Measurements from ENCODE around the gene CYGB. TPM values are rescaled to one million over a fixed set of nuclear protein-coding genes. Genes with fewer than 3 reads are reported as not detected.

CYGB gene
- total and polyA plus RNA-seq, 2 of the 13 experiments (the other 11 are each of a cell fraction or from before 2014, with no cell fraction given), result 18.9 to 27.1 TPM

- TF ChIP-seq PRDM4 (CRISPR knock-in tag; IDR thresholded peaks at IDR 0.05; ENCODE audit: borderline replicate concordance) (no peak), MEIS2 (CRISPR knock-in tag; IDR thresholded peaks at IDR 0.05) (peak; percentile 62; the same call in 1 of the 2 replicates), FOXC1 (CRISPR knock-in tag; IDR thresholded peaks at IDR 0.05; ENCODE audit: borderline replicate concordance) (no peak), USF2 (IDR thresholded peaks at IDR 0.05; ENCODE audit: low read depth, low read length) (no peak), USF2 (CRISPR knock-in tag; IDR thresholded peaks at IDR 0.05; ENCODE audit: borderline replicate concordance) (no peak), GRHL1 (CRISPR knock-in tag; conservative IDR thresholded peaks at IDR 0.05) (no peak), ZFX (CRISPR knock-in tag; IDR thresholded peaks at IDR 0.05; ENCODE audit: low read depth) (peak; percentile 45), AGO1 (IDR thresholded peaks at IDR 0.05; ENCODE audit: low read depth, low read length, poor library complexity, severe bottlenecking) (peak; percentile 81), SPEN (CRISPR knock-in tag; IDR thresholded peaks at IDR 0.05; ENCODE audit: low read depth) (peak; percentile 65; the same call in 1 of the 2 replicates), ZNF557 (CRISPR knock-in tag; IDR thresholded peaks at IDR 0.05) (no peak), ZNF101 (CRISPR knock-in tag; IDR thresholded peaks at IDR 0.05; ENCODE audit: borderline replicate concordance, low read depth) (no peak; the same call in 1 of the 2 replicates), TMF1 (CRISPR knock-in tag; IDR thresholded peaks at IDR 0.05; ENCODE audit: low read depth) (0 out of 2 replicates have a peak, but pooled peaks have one; percentile 58), ZNF605 (CRISPR knock-in tag; IDR thresholded peaks at IDR 0.05) (no peak)
- TF ChIP-seq, protein P1, sequence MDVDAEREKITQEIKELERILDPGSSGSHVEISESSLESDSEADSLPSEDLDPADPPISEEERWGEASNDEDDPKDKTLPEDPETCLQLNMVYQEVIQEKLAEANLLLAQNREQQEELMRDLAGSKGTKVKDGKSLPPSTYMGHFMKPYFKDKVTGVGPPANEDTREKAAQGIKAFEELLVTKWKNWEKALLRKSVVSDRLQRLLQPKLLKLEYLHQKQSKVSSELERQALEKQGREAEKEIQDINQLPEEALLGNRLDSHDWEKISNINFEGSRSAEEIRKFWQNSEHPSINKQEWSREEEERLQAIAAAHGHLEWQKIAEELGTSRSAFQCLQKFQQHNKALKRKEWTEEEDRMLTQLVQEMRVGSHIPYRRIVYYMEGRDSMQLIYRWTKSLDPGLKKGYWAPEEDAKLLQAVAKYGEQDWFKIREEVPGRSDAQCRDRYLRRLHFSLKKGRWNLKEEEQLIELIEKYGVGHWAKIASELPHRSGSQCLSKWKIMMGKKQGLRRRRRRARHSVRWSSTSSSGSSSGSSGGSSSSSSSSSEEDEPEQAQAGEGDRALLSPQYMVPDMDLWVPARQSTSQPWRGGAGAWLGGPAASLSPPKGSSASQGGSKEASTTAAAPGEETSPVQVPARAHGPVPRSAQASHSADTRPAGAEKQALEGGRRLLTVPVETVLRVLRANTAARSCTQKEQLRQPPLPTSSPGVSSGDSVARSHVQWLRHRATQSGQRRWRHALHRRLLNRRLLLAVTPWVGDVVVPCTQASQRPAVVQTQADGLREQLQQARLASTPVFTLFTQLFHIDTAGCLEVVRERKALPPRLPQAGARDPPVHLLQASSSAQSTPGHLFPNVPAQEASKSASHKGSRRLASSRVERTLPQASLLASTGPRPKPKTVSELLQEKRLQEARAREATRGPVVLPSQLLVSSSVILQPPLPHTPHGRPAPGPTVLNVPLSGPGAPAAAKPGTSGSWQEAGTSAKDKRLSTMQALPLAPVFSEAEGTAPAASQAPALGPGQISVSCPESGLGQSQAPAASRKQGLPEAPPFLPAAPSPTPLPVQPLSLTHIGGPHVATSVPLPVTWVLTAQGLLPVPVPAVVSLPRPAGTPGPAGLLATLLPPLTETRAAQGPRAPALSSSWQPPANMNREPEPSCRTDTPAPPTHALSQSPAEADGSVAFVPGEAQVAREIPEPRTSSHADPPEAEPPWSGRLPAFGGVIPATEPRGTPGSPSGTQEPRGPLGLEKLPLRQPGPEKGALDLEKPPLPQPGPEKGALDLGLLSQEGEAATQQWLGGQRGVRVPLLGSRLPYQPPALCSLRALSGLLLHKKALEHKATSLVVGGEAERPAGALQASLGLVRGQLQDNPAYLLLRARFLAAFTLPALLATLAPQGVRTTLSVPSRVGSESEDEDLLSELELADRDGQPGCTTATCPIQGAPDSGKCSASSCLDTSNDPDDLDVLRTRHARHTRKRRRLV (CRISPR knock-in tag; IDR thresholded peaks at IDR 0.05), result no peak
Measured at GRCh38 chr17:76523084-76524037, 14.1 kb downstream of the CYGB start (continued).
